Measurements from ENCODE around the gene KRTCAP3. TPM values are rescaled to one million over a fixed set of nuclear protein-coding genes. Genes with fewer than 3 reads are reported as not detected.

The KRTCAP3 gene
- total and polyA plus RNA-seq, 7 experiments from 2014 or later: 0.39 to 27.1 (median 9.9) TPM

GRCh38 chr2:27428978-27429541 is 13.1 kb upstream of the KRTCAP3 start:
- ATAC-seq: peak; percentile 71

GRCh38 chr2:27431395-27431794 is 10.8 kb upstream of the KRTCAP3 start:
- peaks cover 33 to 68% (median 44%) of the 10 kb centered on the region in 7 donors for H3K4me1 Mint-ChIP-seq
- Histone ChIP-seq H3K36me3 (ENCODE audit: control insufficient read depth in 2 of 3, insufficient read depth in 3 of 3, low read length in 3 of 3) (peaks cover 29 to 34% (median 34%) of the 10 kb centered on the region in 3 experiments), H3K27me3 (ENCODE audit: control insufficient read depth in 2 of 2, insufficient read depth in 2 of 2, low read length in 2 of 2) (no peaks in the 10 kb centered on the region), H3K4me3 (ENCODE audit: low read length) (no peak overlapping the region), H3K27ac (ENCODE audit: low read depth, low read length) (peak overlapping the region; percentile 94), H3K4me1 (ENCODE audit: control insufficient read depth in 2 of 2, insufficient read depth in 2 of 2, low read length in 2 of 2) (peaks cover 23 to 28% of the 10 kb centered on the region in 2 donors), H3K9me3 (ENCODE audit: control insufficient read depth in 2 of 3, low read length in 3 of 3) (no peaks in the 10 kb centered on the region)
- no peaks in the 10 kb centered on the region for H3K27me3 Mint-ChIP-seq
- H3K4me3 Mint-ChIP-seq: peak overlapping the region; percentile 18 to 99 (median 64)
- CTCF ChIA-PET: interaction anchor here (1.3 kb wide), 1 partner anchor 152 kb away, joined by 3 read pairs; no protein-coding TSS in a partner anchor
- POLR2A ChIA-PET: interaction anchor here (0.6 to 7.4 kb wide), 3 partner anchors 21 to 1485 kb away, joined by 3 to 58 read pairs (median 45); partner anchors contain the start of genes EIF2B4, PPM1G and SNX17
- H3K9me3 Mint-ChIP-seq: no peaks in the 10 kb centered on the region
- ATAC-seq (no peak), DNase-seq (peak in 1 of 9 donors; percentile 39)
- peak overlapping the region in 8 of 9 donors; percentile 24 to 85 (median 77) for H3K27ac Mint-ChIP-seq
- H3K36me3 Mint-ChIP-seq: peaks cover 14 to 35% (median 34%) of the 10 kb centered on the region in 5 donors
- intact Hi-C loops (cut with micrococcal nuclease): no loop called here

More at GRCh38 chr2:27428978-27429541, 13.1 kb upstream of the KRTCAP3 start:
- peak overlapping the region; percentile 94 for H3K27ac ChIP-seq (ENCODE audit: low read depth, low read length)
- peaks cover 23 to 28% of the 10 kb centered on the region in 2 donors for H3K4me1 ChIP-seq (ENCODE audit: control insufficient read depth in 2 of 2, insufficient read depth in 2 of 2, low read length in 2 of 2)
- Mint-ChIP-seq H3K4me3 (peak overlapping the region; percentile 91 to 99 (median 98)), H3K27me3 (no peaks in the 10 kb centered on the region), H3K27ac (peak overlapping the region; percentile 74 to 97 (median 95)), H3K9me3 (no peaks in the 10 kb centered on the region), H3K4me1 (peaks cover 32 to 53% (median 44%) of the 10 kb centered on the region in 7 donors), H3K36me3 (peaks cover 10 to 14% (median 10%) of the 10 kb centered on the region in 5 donors)
- POLR2A ChIA-PET: interaction anchor here (0.7 to 7.4 kb wide), 15 partner anchors 10 to 295 kb away, joined by 3 to 58 read pairs (median 5); partner anchors contain the start of genes EIF2B4, GTF3C2, MPV17 and PPM1G
- no peaks in the 10 kb centered on the region for H3K9me3 ChIP-seq (ENCODE audit: control insufficient read depth in 2 of 3, low read length in 3 of 3)
- H3K36me3 ChIP-seq (ENCODE audit: control insufficient read depth in 2 of 3, insufficient read depth in 3 of 3, low read length in 3 of 3): peaks cover 8 to 12% (median 11%) of the 10 kb centered on the region in 3 experiments
- DNase-seq: peak in 3 of 9 donors; percentile 48 to 83 (median 54)
- CTCF ChIA-PET: interaction anchor here (1.0 to 2.0 kb wide), 2 partner anchors 28 to 105 kb away, joined by 4 to 6 read pairs; no protein-coding TSS in a partner anchor
- H3K27me3 ChIP-seq (ENCODE audit: control insufficient read depth in 2 of 2, insufficient read depth in 2 of 2, low read length in 2 of 2): no peaks in the 10 kb centered on the region
- intact Hi-C loops (cut with micrococcal nuclease): loop anchor here (1.0 to 5.0 kb wide), 16 partner anchors 20 to 462 kb away; partner anchors contain the start of genes CCDC121 (in 2 of the 2), EIF2B4 (in 2 of the 2), GPN1 (in 2 of the 2) and GTF3C2 (in 2 of the 2)
- H3K4me3 ChIP-seq (ENCODE audit: low read length): peak overlapping the region; percentile 84

GRCh38 chr2:27435628-27436027 is 6.6 kb upstream of the KRTCAP3 start:
- ChIA-PET CTCF (no interaction called here), POLR2A (no interaction called here)
- Histone ChIP-seq H3K27ac (ENCODE audit: low read depth, low read length) (no peak overlapping the region), H3K9me3 (ENCODE audit: control insufficient read depth in 2 of 3, low read length in 3 of 3) (no peaks in the 10 kb centered on the region), H3K36me3 (ENCODE audit: control insufficient read depth in 2 of 3, insufficient read depth in 3 of 3, low read length in 3 of 3) (peaks cover 52 to 73% (median 55%) of the 10 kb centered on the region in 3 experiments), H3K4me1 (ENCODE audit: control insufficient read depth in 2 of 2, insufficient read depth in 2 of 2, low read length in 2 of 2) (peaks cover 10 to 16% of the 10 kb centered on the region in 2 donors), H3K4me3 (ENCODE audit: low read length) (no peak overlapping the region), H3K27me3 (ENCODE audit: control insufficient read depth in 2 of 2, insufficient read depth in 2 of 2, low read length in 2 of 2) (no peaks in the 10 kb centered on the region)
- no peaks in the 10 kb centered on the region for H3K27me3 Mint-ChIP-seq
- H3K36me3 Mint-ChIP-seq: peaks cover 24 to 63% (median 53%) of the 10 kb centered on the region in 5 donors
- H3K27ac Mint-ChIP-seq: peak overlapping the region in 7 of 9 donors; percentile 3 to 84 (median 46)
- ATAC-seq (no peak), DNase-seq (no peak)
- intact Hi-C loops (cut with micrococcal nuclease): no loop called here
- H3K4me3 Mint-ChIP-seq: no peak overlapping the region
- peaks cover 12 to 44% (median 24%) of the 10 kb centered on the region in 7 donors for H3K4me1 Mint-ChIP-seq
- H3K9me3 Mint-ChIP-seq: no peaks in the 10 kb centered on the region

GRCh38 chr2:27441226-27441926 is 805 bp upstream of the KRTCAP3 start:
- peaks cover 12 to 49% (median 38%) of the 10 kb centered on the region in 5 donors for H3K36me3 Mint-ChIP-seq
- peaks cover 0 to 16% (median 7%) of the 10 kb centered on the region in 7 donors for H3K4me1 Mint-ChIP-seq
- no peaks in the 10 kb centered on the region for H3K9me3 Mint-ChIP-seq
- Histone ChIP-seq H3K27ac (ENCODE audit: low read depth, low read length) (no peak overlapping the region), H3K4me1 (ENCODE audit: control insufficient read depth in 2 of 2, insufficient read depth in 2 of 2, low read length in 2 of 2) (no peaks in the 10 kb centered on the region), H3K9me3 (ENCODE audit: control insufficient read depth in 2 of 3, low read length in 3 of 3) (no peaks in the 10 kb centered on the region), H3K27me3 (ENCODE audit: control insufficient read depth in 2 of 2, insufficient read depth in 2 of 2, low read length in 2 of 2) (no peaks in the 10 kb centered on the region), H3K36me3 (ENCODE audit: control insufficient read depth in 2 of 3, insufficient read depth in 3 of 3, low read length in 3 of 3) (peaks cover 32 to 72% (median 33%) of the 10 kb centered on the region in 3 experiments), H3K4me3 (ENCODE audit: low read length) (no peak overlapping the region)
- H3K4me3 Mint-ChIP-seq: no peak overlapping the region
- peak overlapping the region in 4 of 9 donors; percentile 18 to 69 (median 42) for H3K27ac Mint-ChIP-seq
- POLR2A ChIA-PET: no interaction called here
- ATAC-seq: no peak
- CTCF ChIA-PET: no interaction called here
- intact Hi-C loops (cut with micrococcal nuclease): no loop called here
- H3K27me3 Mint-ChIP-seq: no peaks in the 10 kb centered on the region
- no peak for DNase-seq

- H3K27me3 Mint-ChIP-seq: no peaks in the 10 kb centered on the region
- ChIA-PET POLR2A (interaction anchor here (0.8 to 1.2 kb wide), 2 partner anchors 10 to 13 kb away, joined by 4 read pairs; no protein-coding TSS in a partner anchor), CTCF (no interaction called here)
- H3K36me3 ChIP-seq (ENCODE audit: control insufficient read depth in 2 of 3, insufficient read depth in 3 of 3, low read length in 3 of 3): peaks cover 23 to 62% (median 24%) of the 10 kb centered on the region in 3 experiments
- H3K27ac ChIP-seq (ENCODE audit: low read depth, low read length): peak overlapping the region; percentile 55
- peaks cover 17 to 49% (median 35%) of the 10 kb centered on the region in 5 donors for H3K36me3 Mint-ChIP-seq
- no peaks in the 10 kb centered on the region for H3K9me3 ChIP-seq (ENCODE audit: control insufficient read depth in 2 of 3, low read length in 3 of 3)
- peak overlapping the region in 7 of 9 donors; percentile 40 to 86 (median 70) for H3K27ac Mint-ChIP-seq
- H3K4me3 Mint-ChIP-seq: peak overlapping the region in 6 of 10 donors; percentile 7 to 51 (median 28)
- H3K4me3 ChIP-seq (ENCODE audit: low read length): no peak overlapping the region
- ATAC-seq (peak; percentile 22), DNase-seq (no peak)
- intact Hi-C loops (cut with micrococcal nuclease): no loop called here
- H3K4me1 ChIP-seq (ENCODE audit: control insufficient read depth in 2 of 2, insufficient read depth in 2 of 2, low read length in 2 of 2): no peaks in the 10 kb centered on the region
- H3K9me3 Mint-ChIP-seq: no peaks in the 10 kb centered on the region
- H3K4me1 Mint-ChIP-seq: peaks cover 0 to 16% (median 7%) of the 10 kb centered on the region in 7 donors
- H3K27me3 ChIP-seq (ENCODE audit: control insufficient read depth in 2 of 2, insufficient read depth in 2 of 2, low read length in 2 of 2): no peaks in the 10 kb centered on the region
These were observed 720 bp downstream of the KRTCAP3 start for GRCh38 chr2:27442920-27443282.

- peaks cover 12 to 56% (median 14%) of the 10 kb centered on the region in 3 experiments for H3K36me3 ChIP-seq (ENCODE audit: control insufficient read depth in 2 of 3, insufficient read depth in 3 of 3, low read length in 3 of 3)
- intact Hi-C loops (cut with micrococcal nuclease): no loop called here
- no peak overlapping the region for H3K27ac ChIP-seq (ENCODE audit: low read depth, low read length)
- H3K27me3 Mint-ChIP-seq: no peaks in the 10 kb centered on the region
- no peak overlapping the region for H3K4me3 ChIP-seq (ENCODE audit: low read length)
- H3K36me3 Mint-ChIP-seq: peaks cover 12 to 49% (median 23%) of the 10 kb centered on the region in 5 donors
- H3K27ac Mint-ChIP-seq: peak overlapping the region in 6 of 9 donors; percentile 8 to 86 (median 53)
- no peaks in the 10 kb centered on the region for H3K9me3 Mint-ChIP-seq
- POLR2A ChIA-PET: interaction anchor here (1.2 kb wide), 1 partner anchor 17 kb away, joined by 4 read pairs; the partner anchor contains the start of gene NRBP1
- CTCF ChIA-PET: no interaction called here
- H3K9me3 ChIP-seq (ENCODE audit: control insufficient read depth in 2 of 3, low read length in 3 of 3): no peaks in the 10 kb centered on the region
- peaks cover 0 to 15% (median 7%) of the 10 kb centered on the region in 7 donors for H3K4me1 Mint-ChIP-seq
- ATAC-seq: no peak
- no peak overlapping the region for H3K4me3 Mint-ChIP-seq
- H3K4me1 ChIP-seq (ENCODE audit: control insufficient read depth in 2 of 2, insufficient read depth in 2 of 2, low read length in 2 of 2): no peaks in the 10 kb centered on the region
- no peak for DNase-seq
- no peaks in the 10 kb centered on the region for H3K27me3 ChIP-seq (ENCODE audit: control insufficient read depth in 2 of 2, insufficient read depth in 2 of 2, low read length in 2 of 2)
These were observed 3.0 kb downstream of the KRTCAP3 start for GRCh38 chr2:27445155-27445554.

Measured in naive thymus-derived CD4-positive, alpha-beta T cell (primary cell).